Choroid plexus epithelial cell (primary cell): ENCODE measurements around the gene MUC4.

Source experiments
- DNase-seq: peaks from one replicate; pipeline ENCODE4 v3.0.0-alpha.2; 2010; ENCODE audit warnings: low read depth
- H3K4me3 ChIP-seq: 2 replicates; pipeline ENCODE4 v1.5.1; 2011; ENCODE audit warnings: low read depth, mild to moderate bottlenecking, control low read depth, low read length, moderate library complexity
- CTCF ChIP-seq: conservative IDR thresholded peaks from 2 replicates; pipeline ENCODE4 v1.5.1; 2011; ENCODE audit warnings: low read depth, mild to moderate bottlenecking, control low read depth, inconsistent platforms, low read length, moderate library complexity

The MUC4 gene

GRCh38 chr3:195704433-195704999 is 107.2 kb downstream of the MUC4 start:
- H3K4me3 ChIP-seq = no peak overlapping the region
- DNase-seq = no peak
- no peak for TF ChIP-seq CTCF

GRCh38 chr3:195703776-195704175 is 108.0 kb downstream of the MUC4 start:
- no peak for DNase-seq
- H3K4me3 ChIP-seq = no peak overlapping the region
- TF ChIP-seq CTCF = no peak

- TF ChIP-seq CTCF = no peak
- H3K4me3 ChIP-seq = no peak overlapping the region
- DNase-seq = no peak
Observed at GRCh38 chr3:195701042-195701915, 110.5 kb downstream of the MUC4 start.

GRCh38 chr3:195700319-195700718 is 111.4 kb downstream of the MUC4 start:
- no peak for DNase-seq
- no peak for TF ChIP-seq CTCF
- no peak overlapping the region for H3K4me3 ChIP-seq

GRCh38 chr3:195699860-195700259 is 111.9 kb downstream of the MUC4 start:
- TF ChIP-seq CTCF = no peak
- DNase-seq = no peak
- no peak overlapping the region for H3K4me3 ChIP-seq

GRCh38 chr3:195699388-195699771 is 112.3 kb downstream of the MUC4 start:
- no peak for TF ChIP-seq CTCF
- peak; percentile 43 for DNase-seq
- no peak overlapping the region for H3K4me3 ChIP-seq
